Upper lobe of left lung (tissue), 4 donors: Measurements from ENCODE around the gene GOLM1.

Experiments
- CTCF ChIP-seq, 6 experiments: fragments of 450-650 bp in 4 of 6; fragments of 200-600 bp in 2 of 6; sonication (generic) in 2 of 6; IDR thresholded peaks; one replicate each; pipeline ENCODE4 v1.5.1; 2016 to 2019; ENCODE audit warnings: antibody characterized with exemption in 6 of 6
- EP300 ChIP-seq, 4 donors: sonication (generic); formaldehyde crosslinking; IDR thresholded peaks; one replicate each; pipeline ENCODE4 v1.5.1; 2017; ENCODE audit warnings: antibody characterized with exemption in 4 of 4, control low read depth in 2 of 4
- POLR2AphosphoS5 ChIP-seq, 2 donors: sonication (generic); formaldehyde crosslinking; IDR thresholded peaks; one replicate each; pipeline ENCODE4 v1.5.1; 2017; ENCODE audit warnings: antibody characterized with exemption in 2 of 2

- TF ChIP-seq CTCF (IDR thresholded peaks at IDR 0.05) (no peak), EP300 (IDR thresholded peaks at IDR 0.05) (no peak), POLR2AphosphoS5 (IDR thresholded peaks at IDR 0.05) (no peak)
Measured at GRCh38 chr9:86102626-86103025, 3.3 kb upstream of the GOLM1 start.
